Stimulated activated CD4-positive, alpha-beta T cell treated with anti-CD3 and anti-CD28 coated beads, Interleukin-1b, Interleukin-23, amount 100 ng/mL, for 24 hours (primary cell): ENCODE measurements around the gene CCDC51.
"Not testable (repeated sequence)": the region's sequence is repeated elsewhere in the genome, so short reads cannot be mapped to it uniquely, and the experiment has no call there.

Experiments
- DNase-seq, 4 experiments: peaks; one replicate each; pipeline ENCODE4 v3.0.0-alpha.2; 2020; ENCODE audit warnings: low read depth in 4 of 4, low spot score in 1 of 4

Gene CCDC51

DNA sequence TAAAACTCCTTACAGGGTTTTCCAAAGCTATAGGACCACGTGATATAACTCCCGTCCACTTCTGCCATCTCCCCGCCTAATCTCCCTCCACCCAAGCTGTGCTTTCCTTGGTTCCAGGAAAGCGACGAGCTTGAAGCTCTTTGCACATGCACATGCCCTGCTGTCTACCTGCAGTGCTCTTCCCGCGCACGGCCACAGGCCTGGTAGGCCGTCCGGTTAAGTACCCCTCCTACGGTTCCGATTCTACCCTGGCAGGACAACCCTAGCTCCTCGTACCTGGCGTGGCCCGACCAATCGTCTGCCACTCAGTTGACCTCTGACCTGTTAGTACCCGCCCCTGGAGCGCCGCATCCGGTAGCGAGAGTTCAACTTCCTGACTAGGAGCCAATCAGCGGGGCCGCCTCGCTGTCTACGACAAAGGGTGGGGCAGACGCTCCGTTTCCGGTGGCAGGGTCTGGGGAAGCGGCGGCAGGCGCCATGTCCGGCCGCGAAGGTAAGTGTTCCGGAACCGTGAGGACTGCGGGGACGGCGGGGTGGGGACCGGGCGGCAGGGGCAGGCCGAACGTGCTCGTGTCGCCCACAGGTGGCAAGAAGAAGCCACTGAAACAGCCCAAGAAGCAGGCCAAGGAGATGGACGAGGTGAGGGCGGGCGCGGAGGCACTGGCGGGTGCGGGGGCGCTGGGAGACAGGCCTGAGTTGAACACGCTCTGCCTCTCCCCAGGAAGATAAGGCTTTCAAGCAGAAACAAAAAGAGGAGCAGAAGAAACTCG is at the start of gene CCDC51, which contains the start of gene TMA7:
Gene CCDC51 (minus strand): TSS at position 300 of the 770 bp plus-strand sequence. CDS start 4,991 bp downstream, outside the sequence.
Gene TMA7 (plus strand): TSS at position 438 of the 770 bp plus-strand sequence. CDS start 40 bp downstream, at position 478.
- DNase-seq: peak; percentile 94 to 98 (median 97)

- no peak for DNase-seq
Observed at GRCh38 chr3:48486952-48487351, 47.0 kb upstream of the CCDC51 start.

GRCh38 chr3:48482822-48483221 is 42.9 kb upstream of the CCDC51 start:
- DNase-seq: not testable (repeated sequence)

- not testable (repeated sequence) for DNase-seq
Observed at GRCh38 chr3:48480891-48481290, 41.0 kb upstream of the CCDC51 start.

GRCh38 chr3:48478626-48479555 is 39.0 kb upstream of the CCDC51 start:
- no peak for DNase-seq

- no peak for DNase-seq
Observed at GRCh38 chr3:48477959-48478520, 38.1 kb upstream of the CCDC51 start.

GRCh38 chr3:48476426-48477053 is 36.6 kb upstream of the CCDC51 start:
- no peak for DNase-seq

- DNase-seq: no peak
Observed at GRCh38 chr3:48475188-48475587, 35.3 kb upstream of the CCDC51 start.

GRCh38 chr3:48474619-48475018 is 34.7 kb upstream of the CCDC51 start:
- DNase-seq: no peak

- DNase-seq: not testable (repeated sequence)
Observed at GRCh38 chr3:48474031-48474430, 34.1 kb upstream of the CCDC51 start.

- DNase-seq: no peak
Observed at GRCh38 chr3:48473617-48473952, 33.7 kb upstream of the CCDC51 start.

GRCh38 chr3:48472923-48473616 is 33.2 kb upstream of the CCDC51 start:
- peak; percentile 78 to 97 (median 86) for DNase-seq

- no peak for DNase-seq
Observed at GRCh38 chr3:48472673-48472922, 32.7 kb upstream of the CCDC51 start.

GRCh38 chr3:48470286-48470685 is 30.4 kb upstream of the CCDC51 start:
- no peak for DNase-seq

- DNase-seq: no peak
Observed at GRCh38 chr3:48469046-48469915, 29.4 kb upstream of the CCDC51 start.

- DNase-seq: no peak
Observed at GRCh38 chr3:48468329-48468731, 28.4 kb upstream of the CCDC51 start.

- DNase-seq: no peak
Observed at GRCh38 chr3:48467473-48468267, 27.8 kb upstream of the CCDC51 start.

DNA sequence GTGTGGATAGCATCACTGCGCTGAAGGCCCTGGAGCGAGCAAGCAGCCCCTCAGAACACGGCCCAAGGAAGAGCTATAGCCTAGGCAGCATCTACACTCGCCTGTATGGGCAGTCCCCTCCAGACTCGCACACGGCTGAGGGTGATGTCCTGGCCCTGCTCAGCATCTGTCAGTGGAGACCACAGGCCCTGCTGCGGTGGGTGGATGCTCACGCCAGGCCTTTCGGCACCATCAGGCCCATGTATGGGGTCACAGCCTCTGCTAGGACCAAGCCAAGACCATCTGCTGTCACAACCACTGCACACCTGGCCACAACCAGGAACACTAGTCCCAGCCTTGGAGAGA is 27.2 kb upstream of the CCDC51 start:
- DNase-seq: no peak
